ENCODE results near the gene TRMT61A.

DNA sequence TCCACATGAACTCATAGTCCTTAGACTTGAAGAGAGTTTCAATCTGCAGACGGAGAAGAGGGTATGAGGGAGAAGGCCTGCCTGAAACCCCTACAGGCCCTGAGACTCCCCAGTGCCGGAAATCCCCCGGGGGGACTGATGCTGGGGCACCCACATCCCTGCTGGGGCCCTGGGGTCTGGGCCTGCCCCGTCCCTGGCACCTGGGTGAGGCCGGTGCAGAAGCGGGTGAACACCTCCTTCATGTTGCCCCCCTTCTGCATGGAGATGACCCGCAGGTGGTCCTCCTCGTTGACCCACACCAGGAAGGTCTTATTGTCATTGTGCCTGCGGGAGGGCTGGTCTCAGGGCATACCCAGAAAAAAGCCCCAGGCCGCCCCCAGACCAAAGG, 8.7 kb upstream of the TRMT61A start:
- TF ChIP-seq CTCF (conservative IDR thresholded peaks at IDR 0.05) (no peak), EZH2 (IDR thresholded peaks at IDR 0.05; ENCODE audit: low read depth) (no peak)
